CD4-positive, alpha-beta T cell treated with Interleukin-21 for 1 hour (primary cell): ENCODE measurements around the gene MAP3K14.
A peak's percentile ranks its signal among the peaks of the same experiment; 100 is the strongest.

ENCODE experiments used
- DNase-seq: peaks from one replicate; pipeline ENCODE4 v3.0.0-alpha.2; 2020

Gene MAP3K14

DNA sequence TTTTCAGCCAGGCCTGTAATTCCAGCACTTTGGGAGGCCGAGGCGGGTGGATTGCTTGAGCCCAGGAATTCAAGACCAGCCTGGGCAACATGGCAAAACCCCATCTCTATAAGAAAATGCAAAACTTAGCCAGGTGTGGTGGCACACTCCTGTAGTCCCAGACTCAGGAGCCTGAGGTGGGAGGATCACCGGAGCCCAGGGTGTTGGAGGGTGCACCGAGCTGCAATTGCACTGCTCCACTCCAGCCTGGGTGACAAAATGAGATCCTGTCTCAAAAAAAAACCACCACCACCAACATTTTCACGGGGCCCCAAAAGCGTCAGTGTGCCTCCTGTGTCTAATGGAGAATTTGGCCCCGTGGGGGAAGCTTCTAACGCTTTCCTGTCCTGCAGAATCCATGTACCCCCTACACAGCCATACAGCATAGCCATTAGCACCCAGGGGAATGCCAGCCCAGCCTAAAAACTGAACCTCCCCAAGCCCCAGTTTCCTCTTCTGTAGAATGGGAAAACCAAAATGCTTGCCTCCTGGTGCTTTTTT, 22.2 kb upstream of the MAP3K14 start:
- no peak for DNase-seq

DNA sequence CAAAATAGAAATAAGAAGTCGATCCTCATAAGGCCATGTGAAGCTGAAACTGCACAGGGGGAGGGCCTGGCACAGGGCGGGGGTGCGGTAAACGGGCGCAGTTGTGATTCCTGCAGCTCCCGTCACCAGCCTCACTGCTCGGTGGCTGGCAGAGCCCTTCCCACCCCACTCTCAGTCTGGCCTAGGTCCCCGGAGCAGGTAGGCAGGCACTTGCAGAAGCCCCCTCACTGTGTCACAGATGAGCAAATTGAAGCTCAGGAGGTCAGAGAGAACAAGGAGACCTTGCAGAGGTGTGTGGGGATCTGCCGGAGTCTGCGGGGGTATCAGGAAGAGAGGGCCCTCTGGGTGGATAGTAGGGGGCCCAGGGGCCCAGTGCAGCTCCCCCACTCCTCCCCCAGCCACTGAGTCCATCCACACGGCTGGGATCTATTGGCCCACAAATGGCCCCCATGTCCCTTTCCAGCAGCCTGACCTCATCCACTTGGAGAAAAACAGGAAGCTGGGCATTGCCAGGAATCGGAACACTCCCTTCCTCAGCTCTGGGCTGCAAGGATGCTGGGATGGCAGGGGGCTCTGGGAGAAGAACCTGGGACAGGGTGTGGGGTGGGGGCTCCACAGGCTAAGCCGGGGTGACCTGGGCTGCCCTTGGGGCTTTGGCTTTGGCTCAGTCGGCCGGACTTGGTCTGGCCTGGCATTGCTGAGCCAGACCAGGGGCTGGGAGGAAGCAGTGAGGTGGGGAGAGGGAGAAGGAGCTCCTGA, 21.4 kb upstream of the MAP3K14 start:
- DNase-seq = no peak

DNA sequence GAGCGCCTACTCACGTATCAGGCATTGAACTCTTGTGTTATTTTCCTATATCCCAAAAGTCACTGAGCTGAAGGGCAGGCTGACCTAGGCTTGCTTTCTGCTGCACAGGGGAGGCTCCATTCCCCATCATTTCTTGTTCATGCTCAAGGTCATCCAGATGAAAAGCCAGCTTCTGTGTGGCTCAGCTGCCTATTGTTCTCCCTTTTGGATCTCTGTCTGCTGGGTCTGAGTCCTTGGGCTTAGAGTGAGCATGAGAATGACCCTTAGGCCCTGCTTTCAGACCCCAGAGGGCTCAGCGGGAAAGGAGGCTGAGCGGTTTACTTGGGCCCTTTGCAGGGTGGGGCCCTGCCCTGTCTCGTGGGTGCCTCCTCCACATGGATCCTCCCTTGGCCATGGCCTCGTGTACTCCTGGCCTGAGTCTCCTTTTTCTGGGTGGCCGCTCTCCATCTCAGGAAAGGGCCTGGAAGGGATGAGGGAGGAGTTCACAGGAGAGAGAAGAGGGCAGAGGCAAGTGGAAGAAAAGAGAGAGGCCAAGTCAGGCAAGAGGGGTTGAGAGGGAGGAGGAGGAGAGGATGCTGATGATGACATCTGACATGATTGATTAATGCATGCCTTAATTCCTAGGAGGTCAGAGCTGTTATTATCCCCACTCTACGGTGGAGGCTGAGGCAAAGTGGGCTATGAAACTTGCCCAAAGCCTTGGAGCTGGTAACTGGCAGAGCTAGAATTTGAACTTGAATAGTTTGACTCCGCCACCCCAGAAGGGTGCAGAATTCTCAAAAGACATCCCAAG, 19.8 kb upstream of the MAP3K14 start:
- no peak for DNase-seq

DNA sequence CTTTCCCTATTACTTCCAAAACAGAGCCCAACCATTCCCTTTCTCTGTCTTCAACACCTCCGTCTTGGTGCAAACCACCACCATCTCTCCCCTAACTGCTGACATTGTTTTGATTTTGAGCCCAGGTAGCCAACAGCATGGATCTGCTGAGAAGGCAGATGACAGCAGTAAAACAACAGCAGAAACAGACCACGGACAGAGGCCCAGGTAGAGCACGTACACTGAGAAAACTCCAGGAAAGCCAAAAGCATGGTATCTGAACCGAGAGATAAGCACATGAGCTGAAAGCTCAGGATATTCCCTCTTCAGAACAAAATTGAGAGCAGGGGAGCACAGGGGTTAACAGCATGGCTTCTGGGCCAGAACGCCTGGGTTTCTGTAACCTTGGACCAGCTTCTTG, 18.9 kb upstream of the MAP3K14 start:
- no peak for DNase-seq

DNA sequence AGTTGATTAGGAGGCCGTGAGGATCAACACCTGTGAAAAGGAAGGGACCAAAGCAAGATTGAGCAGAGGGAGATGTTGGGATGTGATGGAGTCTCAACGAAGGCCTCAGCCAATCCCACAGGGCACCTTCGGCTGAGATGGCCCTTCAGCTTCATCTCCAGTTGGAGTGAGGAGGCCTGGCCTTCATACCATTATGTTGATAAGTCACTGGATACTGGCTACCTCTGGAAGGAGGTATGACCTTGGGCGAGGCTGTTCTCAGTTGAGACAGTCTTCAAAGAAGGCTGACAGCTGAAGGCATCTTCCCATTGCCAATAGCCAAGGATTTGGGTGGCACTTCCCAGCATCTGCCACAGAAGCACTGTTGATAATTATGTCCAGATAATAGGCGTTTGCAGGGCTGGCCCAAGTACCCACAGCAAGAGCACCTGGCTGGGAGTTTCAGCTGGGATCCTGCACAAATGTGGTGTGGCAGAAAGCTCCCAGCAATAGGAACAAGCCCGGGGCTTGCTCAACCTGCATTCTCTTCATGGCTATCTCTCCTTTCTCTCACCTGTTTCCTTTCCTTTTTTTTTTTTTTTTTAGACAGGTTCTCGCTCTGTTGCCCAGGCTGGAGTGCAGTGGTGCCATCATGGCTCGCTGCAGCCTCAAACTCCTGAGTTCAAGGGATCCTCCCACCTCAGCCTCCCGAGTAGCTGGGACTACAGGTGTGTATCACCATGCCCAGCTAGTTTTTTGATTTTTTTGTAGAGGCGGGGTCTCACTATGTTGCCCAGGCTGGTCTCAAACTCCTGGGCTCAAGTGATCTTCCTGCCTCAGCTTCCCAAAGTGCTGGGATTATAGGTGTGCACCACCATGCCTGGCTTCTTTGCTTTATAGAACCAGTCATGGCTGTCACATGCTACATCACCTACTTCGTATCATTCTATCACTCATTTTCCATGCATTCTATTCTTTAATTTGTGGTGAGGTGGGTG, 18.2 kb upstream of the MAP3K14 start:
- no peak for DNase-seq

DNA sequence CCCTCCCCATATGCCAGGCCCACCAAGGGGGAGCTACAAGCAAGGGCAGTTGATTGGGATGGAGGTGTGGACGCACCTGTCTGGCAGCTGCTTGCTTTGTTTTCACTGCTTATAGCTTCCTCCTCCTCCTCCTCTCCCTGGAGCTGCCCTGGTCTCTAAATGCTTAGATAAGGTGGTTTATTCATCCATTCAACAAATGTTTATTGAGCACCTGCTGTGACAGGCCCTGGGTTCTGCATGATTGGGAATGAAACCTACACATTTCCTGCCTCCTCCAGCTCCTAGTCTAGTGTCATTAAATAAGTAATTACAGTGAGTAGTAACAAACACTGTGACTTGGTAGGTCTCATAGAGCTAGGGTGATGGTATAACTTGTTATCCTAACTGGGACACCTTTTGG, 17.4 kb upstream of the MAP3K14 start:
- no peak for DNase-seq

DNA sequence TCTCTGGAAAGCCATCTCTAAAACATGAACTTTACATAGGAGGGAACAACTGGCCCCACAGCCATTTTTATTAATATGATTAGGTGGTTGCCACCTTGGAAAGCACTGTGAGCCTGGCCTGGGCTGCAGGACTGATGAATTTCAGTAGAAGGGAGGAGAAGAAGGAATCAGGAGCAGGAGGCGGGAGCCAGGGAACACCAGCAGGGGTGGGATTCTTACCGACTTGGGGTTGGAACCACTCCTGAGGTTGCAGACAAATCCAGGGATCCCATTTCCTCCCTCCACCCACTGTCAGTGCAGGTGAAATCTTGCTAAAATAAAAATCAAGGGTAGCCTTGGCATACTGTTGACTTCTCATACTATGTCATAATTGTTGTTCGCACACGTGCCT, 16.9 kb upstream of the MAP3K14 start:
- no peak for DNase-seq

DNA sequence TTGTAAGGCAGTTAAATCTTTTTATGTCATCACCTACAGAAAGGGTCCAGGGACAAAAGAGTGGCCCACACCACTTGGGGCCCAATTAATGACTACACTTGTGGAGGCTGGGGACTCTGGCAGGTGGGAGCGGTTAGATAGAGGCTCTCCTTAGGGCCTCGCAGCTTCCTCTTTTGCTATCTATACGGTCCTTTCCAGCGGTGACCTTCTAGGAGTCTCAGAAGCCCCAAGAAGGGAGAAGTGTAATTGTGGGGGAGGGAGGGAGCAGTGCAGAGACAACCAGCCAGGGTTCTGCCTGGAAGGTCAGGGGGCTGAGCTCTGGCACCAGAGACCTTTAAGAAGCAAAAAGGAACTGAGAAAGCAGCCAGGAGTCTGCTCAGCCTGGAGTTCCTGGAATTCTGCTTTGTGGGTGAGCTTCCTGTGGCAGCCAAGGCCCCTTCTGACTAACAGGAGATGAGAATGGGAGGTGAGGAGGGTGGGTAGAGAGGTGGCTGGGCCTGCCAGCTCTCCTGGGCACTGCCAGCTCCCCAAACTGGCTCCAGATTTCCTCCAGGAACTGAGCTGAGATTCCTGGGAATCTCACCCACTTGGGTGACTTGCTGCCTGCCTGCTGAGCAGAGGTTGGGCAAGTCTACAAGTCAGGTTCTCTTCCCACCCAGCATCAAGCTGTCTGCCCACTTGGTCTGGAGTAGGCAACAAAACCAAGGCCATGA, 16.3 kb upstream of the MAP3K14 start:
- DNase-seq = no peak

DNA sequence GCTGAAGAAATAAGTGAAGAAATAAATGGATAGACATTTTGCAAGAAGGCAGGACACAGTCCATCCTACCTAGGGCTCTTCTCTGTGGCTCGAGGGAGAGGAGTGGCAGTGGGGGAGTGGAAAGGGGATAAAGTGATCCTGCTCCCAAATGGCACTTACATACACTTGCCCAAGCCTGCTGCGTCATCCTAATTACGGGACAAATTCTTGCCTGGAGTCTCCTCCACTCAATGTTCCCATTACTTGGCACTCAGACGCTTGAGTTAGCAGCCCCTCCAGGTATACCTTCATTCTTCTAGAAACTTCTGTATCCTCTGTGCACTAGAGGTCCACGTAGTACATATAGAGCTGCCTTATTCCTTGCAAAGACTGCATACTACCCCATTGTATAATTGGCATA, 15.7 kb upstream of the MAP3K14 start:
- no peak for DNase-seq

DNA sequence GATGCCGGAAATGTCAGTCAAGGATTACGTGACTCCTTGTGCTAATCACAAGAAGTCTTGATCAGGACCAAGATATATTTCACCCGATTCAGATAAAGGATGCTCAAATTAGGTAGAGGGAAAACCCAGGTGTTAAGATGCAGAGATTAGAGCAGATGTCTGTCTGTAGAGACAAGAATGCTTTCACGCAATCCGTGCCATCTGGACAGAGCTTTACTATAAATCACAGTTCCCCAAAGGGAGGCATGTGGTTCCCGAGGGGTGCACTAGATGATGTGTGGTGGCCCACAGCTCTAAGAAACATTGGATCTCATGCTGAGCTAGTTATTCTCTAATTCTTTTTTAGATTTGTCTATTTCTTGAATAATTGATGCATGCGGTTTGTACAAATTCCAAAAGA, 9.8 kb upstream of the MAP3K14 start:
- DNase-seq = no peak

DNA sequence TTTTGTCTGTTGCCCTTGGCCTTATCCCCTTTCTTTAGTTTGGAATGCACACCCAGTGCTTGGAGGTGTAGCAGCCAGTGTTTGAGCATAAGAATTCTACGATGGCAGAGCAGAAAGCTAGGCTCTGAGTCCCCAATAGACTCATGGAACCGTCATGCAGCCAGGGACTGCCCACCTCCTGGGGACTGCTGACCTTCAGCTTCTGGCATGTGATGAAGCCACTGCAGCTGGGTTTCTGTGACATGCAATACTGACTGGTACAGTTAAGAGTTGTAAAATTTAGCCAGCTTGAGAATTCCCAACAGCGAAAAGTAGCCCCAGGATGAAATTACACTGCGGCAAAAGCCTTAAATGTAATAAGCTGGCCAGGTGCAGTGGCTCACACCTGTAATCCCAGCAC, 9.0 kb upstream of the MAP3K14 start:
- DNase-seq = no peak

DNA sequence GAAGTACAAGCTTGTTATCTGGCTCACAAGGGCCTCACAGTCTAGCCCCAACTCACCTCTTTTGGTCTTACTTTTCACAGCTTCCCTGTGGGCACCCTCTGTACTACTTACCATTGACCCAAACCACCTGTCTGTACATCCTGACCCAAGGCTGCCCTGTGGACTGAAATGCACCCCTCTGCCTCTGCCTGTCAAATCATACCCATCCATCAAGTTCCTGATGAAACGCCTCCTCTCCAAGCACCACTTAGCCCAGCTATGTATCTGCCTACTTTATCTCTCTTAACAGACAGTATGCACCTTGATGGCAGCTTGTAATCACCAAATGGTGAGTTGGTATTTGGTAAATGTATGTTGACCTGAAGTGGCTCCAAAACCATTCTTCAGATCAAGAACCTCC, 7.5 kb upstream of the MAP3K14 start:
- DNase-seq = no peak

DNA sequence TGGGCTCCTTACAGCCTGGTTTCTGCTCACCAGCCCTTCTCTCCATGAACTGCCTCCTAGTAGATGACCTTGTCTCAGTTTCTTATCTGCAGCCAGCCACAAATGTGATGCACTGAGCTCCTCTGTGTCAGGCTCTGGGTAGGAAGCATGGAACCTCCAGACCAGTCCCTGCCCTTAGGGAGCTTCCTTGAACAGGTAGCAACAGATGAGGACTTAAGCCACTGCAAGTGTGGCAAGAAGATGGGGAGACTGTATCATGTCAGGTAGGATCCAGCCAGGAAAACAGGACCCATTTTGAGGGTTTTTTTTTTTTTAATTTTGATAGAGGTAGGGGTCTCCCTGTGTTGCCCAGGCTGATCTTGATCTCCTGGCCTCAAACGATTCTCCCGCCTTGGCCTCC, 5.3 kb upstream of the MAP3K14 start:
- no peak for DNase-seq

DNA sequence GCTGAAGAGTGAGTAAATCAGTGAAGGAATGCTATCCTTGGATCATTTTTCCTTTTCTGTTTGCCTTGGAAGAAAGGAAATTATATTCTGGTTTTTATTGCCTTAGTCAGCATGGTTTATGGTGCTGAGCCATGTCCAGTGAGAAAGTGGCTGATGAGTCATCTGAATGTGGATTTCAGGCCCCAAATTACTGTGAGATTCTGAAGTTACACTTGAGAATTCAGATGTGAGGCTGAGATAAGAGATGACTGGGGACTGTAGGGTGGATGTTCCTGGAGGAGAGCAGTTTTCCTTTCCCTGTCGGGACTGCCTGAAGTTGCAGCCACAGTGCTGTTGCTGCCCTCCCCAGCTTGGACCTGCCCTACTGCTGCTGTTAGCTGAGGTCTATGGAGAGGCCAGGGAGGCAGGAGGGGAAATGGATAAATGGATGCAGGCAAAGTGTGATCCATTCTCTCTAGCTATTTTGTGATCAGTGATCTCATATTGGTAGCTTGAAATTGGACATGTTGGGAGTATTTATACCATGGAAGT, 4.2 kb upstream of the MAP3K14 start:
- DNase-seq = no peak

DNA sequence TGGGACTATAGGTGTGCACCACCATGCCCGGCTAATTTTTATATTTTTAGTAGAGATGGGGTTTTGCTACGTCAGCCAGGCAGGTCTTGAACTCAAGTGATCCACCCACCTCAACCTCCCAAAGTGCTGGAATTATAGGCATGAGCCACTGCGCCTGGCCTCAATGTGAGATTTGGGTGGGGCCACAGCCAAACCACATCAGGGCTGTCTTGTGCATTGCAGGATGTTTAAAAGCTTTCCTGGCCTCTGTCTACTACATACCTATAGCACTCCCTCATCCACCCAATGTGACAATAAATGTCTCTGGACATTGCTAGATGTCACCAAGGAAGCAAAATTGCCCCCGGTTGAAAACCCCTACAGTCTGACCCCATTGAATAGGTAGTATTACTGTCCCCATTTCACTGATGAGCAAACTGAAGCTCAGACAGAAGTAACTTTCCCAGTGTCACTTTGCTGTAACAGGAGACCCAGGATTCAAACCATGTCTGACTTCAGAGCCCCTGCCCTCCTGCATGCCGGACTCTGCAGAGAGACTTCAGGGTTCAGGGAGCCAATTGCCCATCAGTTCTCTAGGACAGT, 3.6 kb upstream of the MAP3K14 start:
- DNase-seq = peak; percentile 27

DNA sequence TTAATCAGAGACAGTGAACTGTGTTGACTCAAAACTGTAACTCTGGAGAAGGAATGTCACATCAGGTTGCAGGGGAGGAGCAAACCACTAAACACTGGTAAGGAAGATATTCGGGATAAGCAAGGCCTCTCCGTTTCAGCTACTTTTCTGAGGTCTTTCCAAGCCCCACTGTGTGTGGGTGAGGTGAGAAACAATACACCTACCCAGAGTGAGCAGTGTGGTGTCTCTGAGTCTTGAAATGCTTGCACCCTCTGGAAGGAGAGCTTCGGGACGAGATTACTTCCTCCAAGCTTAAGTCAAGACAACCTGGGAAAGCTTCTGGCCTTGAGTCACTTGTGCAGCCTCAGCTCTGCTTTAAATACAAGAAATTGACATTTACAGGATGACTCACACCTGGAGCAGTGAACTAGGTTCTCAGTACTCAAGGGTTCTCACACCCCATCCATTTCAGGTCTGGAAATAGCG, 2.5 kb upstream of the MAP3K14 start:
- no peak for DNase-seq

DNA sequence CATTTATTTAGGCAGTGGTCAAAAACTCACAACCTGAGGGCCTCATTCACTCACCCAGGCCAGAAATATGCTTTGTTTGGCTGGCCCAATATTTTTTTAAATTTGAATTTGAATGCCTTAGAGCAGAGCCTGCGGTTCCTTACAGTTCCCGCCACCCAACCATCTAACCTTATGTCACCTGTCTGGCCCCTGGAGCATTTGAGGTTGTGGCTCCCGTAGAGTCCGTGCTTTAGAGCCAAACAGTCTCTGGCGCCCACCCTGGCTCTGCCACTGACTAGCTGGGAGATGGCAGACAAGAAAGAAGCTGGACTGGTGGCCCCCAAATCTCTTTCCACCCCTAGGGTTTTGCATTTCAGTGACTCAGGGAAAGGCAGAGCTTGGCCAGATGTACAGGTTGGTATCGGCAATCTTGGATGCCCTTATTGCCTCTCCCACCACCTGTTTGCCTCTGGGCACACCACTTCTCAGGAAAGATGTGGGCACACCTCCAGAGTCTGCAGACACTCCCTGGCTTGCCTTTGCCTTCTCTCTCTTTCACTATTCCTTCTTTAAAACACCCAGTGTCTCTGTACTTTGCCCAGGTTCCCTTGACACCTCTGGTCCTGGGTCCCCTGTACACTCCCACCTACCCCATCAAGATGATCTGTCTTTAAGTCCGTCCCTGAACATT, 1.9 kb upstream of the MAP3K14 start:
- DNase-seq = no peak

DNA sequence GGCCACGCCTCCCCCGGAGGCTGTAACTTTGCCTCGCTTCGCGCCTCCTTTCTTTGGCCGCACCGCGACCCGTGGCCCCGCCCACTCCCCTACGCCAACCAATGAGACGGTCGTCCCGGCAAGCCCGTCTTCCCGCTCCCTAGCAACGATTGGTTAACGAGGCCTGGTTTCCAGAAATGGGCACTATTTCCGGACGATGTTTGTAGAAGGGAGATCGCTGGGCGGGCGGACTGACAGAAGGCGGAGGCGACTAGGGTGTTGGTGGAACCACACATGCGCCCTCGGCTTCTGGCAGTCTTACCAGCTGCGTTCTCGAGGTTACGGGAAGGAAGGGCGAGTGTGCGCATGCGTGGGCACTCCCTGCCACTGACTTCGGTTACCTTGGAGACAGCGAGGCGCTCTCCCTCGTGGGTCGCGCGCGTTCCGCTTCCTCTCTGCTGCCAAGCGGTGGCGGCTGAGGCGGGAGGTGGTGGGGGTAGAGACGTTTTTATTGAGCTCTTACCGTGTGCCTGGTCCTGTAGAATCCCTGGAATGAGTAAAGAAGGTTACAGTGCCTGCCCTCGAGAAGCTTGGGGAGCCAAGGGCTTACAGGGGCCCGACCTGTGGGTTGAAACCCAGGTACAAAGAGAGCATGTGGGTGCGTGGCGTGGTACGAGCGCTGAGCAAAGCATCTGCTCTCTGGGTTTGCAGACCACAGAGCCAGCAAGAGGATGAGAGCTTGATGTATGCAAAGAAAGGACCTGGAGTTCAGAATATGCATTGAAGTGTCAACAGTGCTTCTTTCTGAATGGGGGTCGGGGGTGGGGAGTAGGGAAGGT, 500 bp upstream of the MAP3K14 start:
- peak; percentile 100 for DNase-seq

DNA sequence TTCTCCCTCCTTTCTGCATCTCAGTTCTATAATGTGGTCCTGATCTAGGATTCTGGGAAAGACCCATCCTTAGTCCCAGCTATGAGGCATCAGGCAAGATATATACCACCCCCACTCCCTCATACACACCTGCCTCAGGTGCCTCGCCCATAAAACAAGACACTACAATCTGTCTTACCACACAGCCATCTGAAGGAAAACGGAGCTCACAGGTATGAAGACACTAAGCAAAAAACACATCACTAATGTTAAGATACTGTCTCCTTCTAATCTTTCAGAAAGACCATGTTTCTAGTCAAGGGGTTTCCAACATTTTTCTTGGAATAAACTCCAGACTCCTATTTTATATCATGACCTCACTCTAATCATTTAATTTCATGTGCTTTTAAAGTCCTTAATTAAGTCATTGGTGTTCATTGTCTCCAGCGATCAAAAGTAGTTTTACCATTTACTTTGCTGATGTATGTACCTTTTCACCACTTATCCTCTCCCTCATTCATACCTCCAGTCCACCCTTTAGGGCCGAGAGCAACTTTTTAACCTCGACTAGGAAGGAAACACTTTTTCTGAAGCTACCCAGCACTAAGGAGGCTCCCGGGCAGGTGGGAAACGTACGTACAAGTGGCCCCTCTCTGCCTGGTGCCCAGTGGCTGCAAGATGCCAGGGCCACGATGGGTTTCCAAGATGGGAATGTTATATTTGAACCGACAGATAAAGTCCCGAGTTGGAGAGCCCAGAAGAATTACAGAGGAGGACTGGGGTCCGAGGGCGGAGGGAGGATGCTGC, 979 bp downstream of the MAP3K14 start:
- DNase-seq = peak; percentile 29
